ENCODE results near the gene NSL1. TPM values are rescaled to one million over a fixed set of nuclear protein-coding genes. Genes with fewer than 3 reads are reported as not detected.
"Not testable (repeated sequence)": the region's sequence is repeated elsewhere in the genome, so short reads cannot be mapped to it uniquely, and the experiment has no call there.

Gene NSL1
- total RNA-seq, 1 experiment from 2014 or later: 36.4 TPM

- H3K4me2 ChIP-seq (ENCODE audit: low read length): no peak overlapping the region
- ChIA-PET POLR2A (no interaction called here), CTCF (no interaction called here), RAD21 (ENCODE audit: low non-redundant PET in 1 of 2, low total read pairs in 2 of 2, uncharacterized antibody in 2 of 2, unreplicated experiment in 2 of 2) (no interaction called here)
- no peaks in the 10 kb centered on the region for H3K36me3 ChIP-seq (ENCODE audit: control insufficient read depth in 1 of 2, insufficient read depth in 2 of 2, low read length in 2 of 2)
- no peak overlapping the region for H2AFZ ChIP-seq (ENCODE audit: low read depth, low read length, poor library complexity, severe bottlenecking)
- DNase-seq (ENCODE audit: low read depth, low spot score) (no peak), ATAC-seq (no peak)
- BruUV-seq (replicated peaks): no TSS peak
- no peaks in the 10 kb centered on the region for H3K4me1 ChIP-seq (ENCODE audit: control insufficient read depth in 1 of 2, insufficient read depth in 2 of 2, low read length in 2 of 2)
- H3K9ac ChIP-seq (ENCODE audit: low read length): no peak overlapping the region
- intact Hi-C loops (cut with micrococcal nuclease): no loop called here
- no peak overlapping the region for H3K27ac ChIP-seq (ENCODE audit: low read depth, low read length)
- H3K79me2 ChIP-seq (ENCODE audit: insufficient read depth, low read length): no peaks in the 10 kb centered on the region
- TF ChIP-seq JUND (IDR thresholded peaks at IDR 0.05) (no peak), RAD21 (IDR thresholded peaks at IDR 0.05; ENCODE audit: low read depth) (no peak), YY1 (IDR thresholded peaks at IDR 0.05; ENCODE audit: extremely low read depth, insufficient replicate concordance, low read depth, low read length) (no peak), EZH2 (IDR thresholded peaks at IDR 0.05) (no peak), FOSL1 (IDR thresholded peaks at IDR 0.05; ENCODE audit: low read depth) (no peak), ATF3 (IDR thresholded peaks at IDR 0.05) (no peak), EZH2phosphoT487 (IDR thresholded peaks at IDR 0.05; ENCODE audit: borderline replicate concordance) (no peak), REST (IDR thresholded peaks at IDR 0.05; ENCODE audit: low read depth) (no peak), POLR2AphosphoS5 (IDR thresholded peaks at IDR 0.05; ENCODE audit: low read depth, low read length) (no peak), ZNF274 (IDR thresholded peaks at IDR 0.05; ENCODE audit: low read depth, low read length) (no peak), CBX3 (IDR thresholded peaks at IDR 0.05; ENCODE audit: low read depth) (no peak), CTCF (IDR thresholded peaks at IDR 0.05 in 2 of 3, conservative IDR thresholded peaks at IDR 0.05 in 1 of 3; ENCODE audit: borderline replicate concordance in 1 of 3, insufficient read depth in 1 of 3, low read depth in 2 of 3, low read length in 2 of 3) (no peak), SIN3A (IDR thresholded peaks at IDR 0.05; ENCODE audit: low read depth) (no peak), ELF1 (IDR thresholded peaks at IDR 0.05; ENCODE audit: borderline replicate concordance, low read depth) (no peak)
- TF ChIP-seq, protein P1, sequence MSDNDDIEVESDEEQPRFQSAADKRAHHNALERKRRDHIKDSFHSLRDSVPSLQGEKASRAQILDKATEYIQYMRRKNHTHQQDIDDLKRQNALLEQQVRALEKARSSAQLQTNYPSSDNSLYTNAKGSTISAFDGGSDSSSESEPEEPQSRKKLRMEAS (IDR thresholded peaks at IDR 0.05): no peak
- H3K9me3 ChIP-seq (ENCODE audit: control insufficient read depth in 1 of 2, insufficient read depth in 1 of 2, low read depth in 1 of 2, low read length in 2 of 2): no peaks in the 10 kb centered on the region
- H3K9me2 ChIP-seq (ENCODE audit: insufficient read depth): no peaks in the 10 kb centered on the region
- H3K4me3 ChIP-seq (replicated peaks in 1 of 2; ENCODE audit: low read depth in 1 of 2, low read length in 2 of 2): no peak overlapping the region
- no peaks in the 10 kb centered on the region for H3K27me3 ChIP-seq (ENCODE audit: insufficient read depth, low read length)
- H4K20me1 ChIP-seq (ENCODE audit: insufficient read depth): no peaks in the 10 kb centered on the region
These were observed 78.9 kb downstream of the NSL1 start for GRCh38 chr1:212712451-212713303.

DNA sequence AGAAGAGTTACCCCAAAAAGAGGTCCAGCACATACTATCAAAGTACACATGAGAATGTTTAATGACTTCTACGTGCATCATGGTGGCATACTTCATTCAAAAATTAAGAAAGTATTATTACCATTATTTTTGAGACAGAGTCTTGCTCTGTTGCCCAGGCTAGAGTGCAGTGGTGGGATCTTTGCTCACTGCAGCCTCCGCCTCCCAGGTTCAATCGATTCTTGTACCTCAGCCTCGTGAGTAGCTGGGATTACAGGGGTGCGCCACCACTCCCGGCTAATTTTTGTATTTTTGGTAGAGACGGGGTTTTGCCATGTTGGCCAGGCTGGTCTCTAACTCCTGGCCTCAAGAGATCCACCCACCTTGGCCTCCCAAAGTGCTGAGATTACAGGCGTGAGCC is 79.6 kb downstream of the NSL1 start:
- H3K9me3 ChIP-seq (ENCODE audit: control insufficient read depth in 1 of 2, insufficient read depth in 1 of 2, low read depth in 1 of 2, low read length in 2 of 2); H2AFZ ChIP-seq (ENCODE audit: low read depth, low read length, poor library complexity, severe bottlenecking); H3K9ac ChIP-seq (ENCODE audit: low read length); BruUV-seq (replicated peaks); H3K79me2 ChIP-seq (ENCODE audit: insufficient read depth, low read length); H3K36me3 ChIP-seq (ENCODE audit: control insufficient read depth in 1 of 2, insufficient read depth in 2 of 2, low read length in 2 of 2); DNase-seq (ENCODE audit: low read depth, low spot score); H4K20me1 ChIP-seq (ENCODE audit: insufficient read depth); H3K4me2 ChIP-seq (ENCODE audit: low read length); H3K27ac ChIP-seq (ENCODE audit: low read depth, low read length); H3K4me3 ChIP-seq (replicated peaks in 1 of 2; ENCODE audit: low read depth in 1 of 2, low read length in 2 of 2); CTCF ChIA-PET; RAD21 ChIA-PET (ENCODE audit: low non-redundant PET in 1 of 2, low total read pairs in 2 of 2, uncharacterized antibody in 2 of 2, unreplicated experiment in 2 of 2); H3K9me2 ChIP-seq (ENCODE audit: insufficient read depth); ATAC-seq; H3K4me1 ChIP-seq (ENCODE audit: control insufficient read depth in 1 of 2, insufficient read depth in 2 of 2, low read length in 2 of 2); H3K27me3 ChIP-seq (ENCODE audit: insufficient read depth, low read length); intact Hi-C loops (cut with micrococcal nuclease); POLR2A ChIA-PET: not testable (repeated sequence)
